Muscle of back (tissue), 13 donors: ENCODE measurements around the gene TTYH3. TPM values are rescaled to one million over a fixed set of nuclear protein-coding genes. Genes with fewer than 3 reads are reported as not detected.
"Not testable (repeated sequence)": the region's sequence is repeated elsewhere in the genome, so short reads cannot be mapped to it uniquely, and the experiment has no call there.

Experiments used
- DNase-seq, 3 donors: peaks; one replicate each; pipeline versions ENCODE4 v3.0.0 to v3.0.0-alpha.2; 2013
- long read RNA-seq, 9 donors: transcript quantifications; one replicate each; lab custom pipeline, GENCODE V29; 2026
- polyA plus RNA-seq, 10 donors: library from polyadenylated mRNA; unstranded; fragments of 120-200 nt; gene quantifications; one replicate each; pipeline ENCODE4 v1.2.1, GENCODE V29; 2013; ENCODE audit not compliant: insufficient read length in 10 of 10

The TTYH3 gene, protein sequence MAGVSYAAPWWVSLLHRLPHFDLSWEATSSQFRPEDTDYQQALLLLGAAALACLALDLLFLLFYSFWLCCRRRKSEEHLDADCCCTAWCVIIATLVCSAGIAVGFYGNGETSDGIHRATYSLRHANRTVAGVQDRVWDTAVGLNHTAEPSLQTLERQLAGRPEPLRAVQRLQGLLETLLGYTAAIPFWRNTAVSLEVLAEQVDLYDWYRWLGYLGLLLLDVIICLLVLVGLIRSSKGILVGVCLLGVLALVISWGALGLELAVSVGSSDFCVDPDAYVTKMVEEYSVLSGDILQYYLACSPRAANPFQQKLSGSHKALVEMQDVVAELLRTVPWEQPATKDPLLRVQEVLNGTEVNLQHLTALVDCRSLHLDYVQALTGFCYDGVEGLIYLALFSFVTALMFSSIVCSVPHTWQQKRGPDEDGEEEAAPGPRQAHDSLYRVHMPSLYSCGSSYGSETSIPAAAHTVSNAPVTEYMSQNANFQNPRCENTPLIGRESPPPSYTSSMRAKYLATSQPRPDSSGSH
- polyA plus RNA-seq = 100 to 1,000 TPM in 2 of 10 donors, 10 to 100 TPM in 8; 61.1 to 129 (median 82.9) TPM
- long read RNA-seq, donor 1, full-length matches to known transcripts = 13 of 18 reads
- long read RNA-seq, donor 1, partial matches to known transcripts = 5 of 18 reads
- long read RNA-seq, donor 1, other reads (novel, unspliced or antisense) = 0 of 18 reads
- long read RNA-seq, donor 2, full-length matches to known transcripts = 7 of 7 reads
- long read RNA-seq, donor 2, partial matches to known transcripts = 0 of 7 reads
- long read RNA-seq, donor 2, other reads (novel, unspliced or antisense) = 0 of 7 reads
- long read RNA-seq, donor 3 = 0 reads
- long read RNA-seq, donor 4, full-length matches to known transcripts = 12 of 18 reads
- long read RNA-seq, donor 4, partial matches to known transcripts = 6 of 18 reads
- long read RNA-seq, donor 4, other reads (novel, unspliced or antisense) = 0 of 18 reads
- long read RNA-seq, donor 5, full-length matches to known transcripts = 6 of 86 reads
- long read RNA-seq, donor 5, partial matches to known transcripts = 80 of 86 reads
- long read RNA-seq, donor 5, other reads (novel, unspliced or antisense) = 0 of 86 reads
- long read RNA-seq, donor 6, full-length matches to known transcripts = 12 of 28 reads
- long read RNA-seq, donor 6, partial matches to known transcripts = 16 of 28 reads
- long read RNA-seq, donor 6, other reads (novel, unspliced or antisense) = 0 of 28 reads
- long read RNA-seq, donor 7, full-length matches to known transcripts = 19 of 48 reads
- long read RNA-seq, donor 7, partial matches to known transcripts = 29 of 48 reads
- long read RNA-seq, donor 7, other reads (novel, unspliced or antisense) = 0 of 48 reads
- long read RNA-seq, donor 8, full-length matches to known transcripts = 11 of 11 reads
- long read RNA-seq, donor 8, partial matches to known transcripts = 0 of 11 reads
- long read RNA-seq, donor 8, other reads (novel, unspliced or antisense) = 0 of 11 reads
- long read RNA-seq, donor 9, full-length matches to known transcripts = 2 of 2 reads
- long read RNA-seq, donor 9, partial matches to known transcripts = 0 of 2 reads
- long read RNA-seq, donor 9, other reads (novel, unspliced or antisense) = 0 of 2 reads

DNA sequence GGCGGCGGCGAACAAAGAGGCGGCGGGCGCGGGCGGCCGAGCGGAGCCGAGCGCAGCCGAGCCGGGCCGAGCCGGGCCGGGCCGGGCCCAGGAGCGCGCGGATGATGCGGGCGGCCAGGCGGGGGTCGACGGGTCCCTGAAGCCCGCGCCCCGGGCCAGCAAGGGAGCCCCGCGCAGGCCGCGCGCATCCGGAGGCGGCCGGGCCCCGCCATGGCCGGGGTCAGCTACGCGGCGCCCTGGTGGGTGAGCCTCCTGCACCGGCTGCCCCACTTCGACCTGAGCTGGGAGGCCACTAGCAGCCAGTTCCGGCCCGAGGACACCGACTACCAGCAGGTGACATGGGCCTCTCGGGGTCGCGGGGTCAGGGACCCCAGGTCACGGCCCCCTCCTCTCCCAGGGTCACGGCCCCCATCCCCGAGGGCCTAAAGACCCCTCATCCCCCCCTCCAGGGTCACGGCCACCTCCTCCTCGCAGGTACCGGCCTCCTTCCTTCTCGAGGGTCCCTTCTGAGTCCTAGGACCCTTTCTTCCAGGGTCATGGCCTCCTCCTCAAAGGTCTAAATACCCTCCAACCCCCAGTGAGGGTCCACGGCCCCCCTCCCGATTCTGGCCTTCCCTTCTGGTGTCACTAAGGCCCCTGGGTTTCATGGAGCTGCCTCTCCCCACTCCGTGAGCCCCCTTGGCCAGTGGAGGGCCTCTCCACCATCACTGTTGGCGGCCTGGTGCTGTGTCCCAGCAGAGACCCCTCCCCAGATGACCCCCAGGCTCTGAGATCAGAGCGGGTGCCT, at the start of gene TTYH3:
Gene TTYH3 (plus strand): TSS at position 41 of the 787 bp plus-strand sequence. CDS start 170 bp downstream, at position 211.
- DNase-seq = no peak

DNA sequence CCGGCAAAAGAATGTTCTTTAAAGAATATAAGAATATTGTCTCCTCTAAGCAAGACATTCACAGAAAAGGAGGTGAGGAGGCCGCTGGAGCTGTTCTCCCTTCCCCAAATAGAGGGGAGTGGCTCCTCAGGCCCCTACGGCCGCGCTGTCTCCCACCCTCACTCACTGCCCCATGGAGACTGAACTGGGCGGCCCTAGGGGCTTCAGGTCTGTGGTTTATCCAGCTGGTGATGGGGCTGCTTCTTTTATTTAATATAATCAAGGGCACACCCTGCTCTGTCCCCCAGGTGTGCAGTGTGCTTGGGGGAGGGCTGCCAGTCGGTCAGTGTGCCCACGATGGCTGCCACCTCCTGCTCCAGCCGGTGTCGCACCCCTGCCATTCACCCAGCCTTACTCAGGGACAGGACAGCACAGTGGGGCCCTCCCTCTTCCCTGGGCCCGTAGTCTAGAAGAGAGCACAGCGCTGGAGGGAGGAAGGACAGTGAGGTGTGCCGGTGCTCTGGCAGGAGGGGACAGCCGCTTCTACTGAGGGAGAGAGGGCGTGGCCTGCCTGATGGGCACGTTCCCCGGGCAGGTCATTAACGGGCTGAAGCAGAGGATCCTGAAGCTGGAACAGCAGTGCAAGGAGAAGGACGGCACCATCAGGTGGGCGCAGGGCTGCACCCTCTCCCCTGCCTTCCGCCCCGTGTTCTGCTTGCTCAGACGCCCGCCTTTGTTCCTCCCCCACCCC, 49.6 kb upstream of the TTYH3 start:
- DNase-seq = no peak

DNA sequence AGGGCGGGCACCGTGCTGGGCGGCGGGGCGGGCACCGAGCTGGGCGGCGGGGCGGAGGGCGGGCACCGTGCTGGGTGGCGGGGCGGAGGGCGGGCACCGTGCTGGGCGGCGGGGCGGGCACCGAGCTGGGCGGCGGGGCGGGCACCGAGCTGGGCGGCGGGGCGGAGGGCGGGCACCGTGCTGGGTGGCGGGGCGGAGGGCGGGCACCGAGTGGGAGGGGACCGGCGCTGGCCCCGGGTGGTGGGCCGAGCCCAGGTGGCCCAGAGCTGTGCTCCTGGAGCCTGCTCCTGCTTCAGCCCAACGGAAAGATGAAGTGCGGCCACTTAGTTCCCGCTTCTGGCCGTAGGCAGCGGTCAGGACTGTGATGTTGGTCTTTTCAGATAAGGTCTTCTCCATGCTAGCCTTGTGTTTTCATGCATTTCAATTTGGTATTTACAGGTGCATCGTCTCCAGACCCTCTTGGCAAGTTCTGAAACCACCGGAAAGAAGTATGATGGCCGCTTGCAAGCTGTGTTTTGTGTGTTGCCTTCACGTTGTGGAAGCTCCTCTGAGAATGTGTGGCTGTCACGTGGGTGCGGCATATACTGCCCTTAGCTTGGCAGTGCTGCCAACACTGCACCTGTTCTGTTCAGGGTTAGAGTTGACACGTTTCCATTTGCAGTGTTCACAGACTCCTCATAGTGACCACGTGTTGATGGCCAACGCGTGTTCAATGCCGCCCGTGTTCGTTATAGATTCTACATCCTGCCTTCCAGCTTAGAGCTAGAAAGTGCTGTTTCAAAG, 47.8 kb upstream of the TTYH3 start:
- DNase-seq = peak in 1 of 3 donors; percentile 29

DNA sequence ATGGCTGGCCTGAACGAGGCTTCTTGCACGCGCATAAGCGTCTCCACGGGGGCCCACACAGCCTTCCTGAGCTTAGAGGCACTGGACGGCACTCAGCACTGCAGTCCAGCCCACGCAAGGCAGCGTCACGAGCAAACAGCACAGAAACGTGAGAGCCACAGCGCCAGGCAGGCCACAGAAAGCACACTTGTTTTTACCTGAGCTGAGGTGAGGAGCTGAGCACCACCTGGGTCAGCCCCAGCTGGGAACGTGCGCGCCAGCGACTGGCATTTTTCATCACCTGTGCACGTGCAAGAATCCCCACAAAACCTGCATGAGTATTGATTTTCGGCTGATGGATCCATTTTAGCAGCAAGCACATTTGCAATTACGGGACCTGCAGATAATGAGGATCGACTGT, 46.3 kb upstream of the TTYH3 start:
- DNase-seq = no peak

DNA sequence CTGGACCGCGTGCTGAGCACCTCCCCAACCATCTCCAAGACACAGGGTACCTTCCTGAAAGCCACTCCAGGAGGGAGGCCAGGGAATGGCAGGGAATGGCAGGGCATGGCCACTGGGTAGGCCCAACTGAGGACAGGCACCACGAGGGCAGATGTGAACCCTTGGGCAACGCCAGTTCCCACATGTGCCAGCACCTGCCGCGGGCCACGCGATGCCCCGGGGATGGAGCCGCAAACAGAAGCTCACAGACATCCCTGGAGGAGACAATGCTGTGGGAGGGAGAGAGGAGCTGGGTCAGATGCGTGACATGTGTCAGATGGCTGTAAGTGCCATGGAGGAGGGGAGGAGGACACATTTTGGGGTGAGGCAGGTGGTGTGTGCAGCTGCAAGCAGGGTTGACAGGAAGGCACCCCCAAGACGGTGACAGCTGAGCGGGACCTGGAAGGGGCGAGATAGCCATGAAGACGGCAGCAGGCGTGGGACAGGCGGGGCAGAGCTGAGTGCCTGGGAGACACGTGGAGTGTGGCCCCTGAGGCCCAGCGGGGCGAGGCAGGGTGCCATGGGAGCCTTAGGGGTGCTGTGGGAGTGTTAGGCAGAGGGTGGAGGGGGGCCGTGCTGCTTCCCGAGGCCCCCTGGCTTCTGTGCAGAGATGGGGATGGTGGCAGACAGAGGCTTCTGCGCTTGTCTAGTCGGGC, 45.3 kb upstream of the TTYH3 start:
- no peak for DNase-seq

DNA sequence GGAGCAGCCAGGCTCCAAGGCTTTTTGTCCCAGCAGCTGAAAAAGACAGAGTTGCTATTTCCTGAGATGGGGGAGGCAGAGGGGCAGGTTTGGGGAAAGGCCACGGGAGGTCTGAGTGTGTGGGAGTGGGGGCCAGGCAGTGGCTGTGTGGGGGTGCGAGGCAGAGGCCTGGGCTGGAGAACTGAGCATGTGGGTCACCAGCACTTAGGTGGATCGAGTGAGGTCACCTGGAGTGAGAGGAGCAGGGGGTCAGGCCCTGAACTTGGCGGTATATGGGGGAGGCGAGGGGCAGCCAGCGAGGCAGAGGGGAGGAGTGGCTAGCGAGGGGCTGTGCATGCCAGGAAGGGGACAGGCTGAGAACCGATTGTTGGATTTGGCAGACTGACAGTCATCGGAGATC, 44.7 kb upstream of the TTYH3 start:
- no peak for DNase-seq

DNA sequence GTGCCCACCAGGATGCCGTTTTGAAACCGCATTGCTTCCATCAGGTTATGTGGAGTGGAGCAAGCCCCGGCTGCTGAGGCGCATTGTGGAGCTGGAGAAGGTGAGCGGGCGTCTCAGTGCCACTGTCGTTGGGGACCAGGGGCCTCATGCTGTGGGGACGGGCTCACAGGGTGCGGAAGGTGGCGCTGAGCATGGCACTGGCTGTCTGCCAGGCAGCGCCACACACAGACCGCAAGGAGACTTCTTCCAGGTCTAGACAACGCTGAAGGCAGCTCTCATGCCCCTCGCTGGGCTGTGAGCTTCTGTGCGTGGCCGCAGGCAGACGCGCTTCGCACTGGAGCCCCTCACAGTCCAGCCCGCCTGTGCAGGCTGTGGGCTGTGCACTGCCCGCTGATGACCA, 44.0 kb upstream of the TTYH3 start:
- DNase-seq = no peak

DNA sequence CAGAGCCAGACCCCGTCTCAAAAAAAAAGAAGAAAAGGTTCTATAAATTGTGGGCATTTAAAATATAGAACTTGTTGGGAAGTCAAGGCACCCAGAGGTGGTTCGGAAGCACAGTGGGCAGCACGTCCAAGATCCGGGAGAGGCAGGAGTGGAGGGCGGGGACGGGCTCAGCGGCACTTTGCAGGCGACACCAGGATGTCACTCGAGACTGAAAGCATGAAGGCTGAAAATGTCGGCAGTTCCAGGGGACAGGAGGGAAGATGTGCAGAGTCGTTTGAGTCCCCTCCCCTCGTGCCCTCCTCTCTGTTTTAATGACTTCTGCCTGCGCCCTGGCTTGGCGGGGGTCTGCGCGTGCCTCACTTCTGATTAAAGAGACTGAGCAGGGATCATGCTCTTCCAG, 42.4 kb upstream of the TTYH3 start:
- no peak for DNase-seq

DNA sequence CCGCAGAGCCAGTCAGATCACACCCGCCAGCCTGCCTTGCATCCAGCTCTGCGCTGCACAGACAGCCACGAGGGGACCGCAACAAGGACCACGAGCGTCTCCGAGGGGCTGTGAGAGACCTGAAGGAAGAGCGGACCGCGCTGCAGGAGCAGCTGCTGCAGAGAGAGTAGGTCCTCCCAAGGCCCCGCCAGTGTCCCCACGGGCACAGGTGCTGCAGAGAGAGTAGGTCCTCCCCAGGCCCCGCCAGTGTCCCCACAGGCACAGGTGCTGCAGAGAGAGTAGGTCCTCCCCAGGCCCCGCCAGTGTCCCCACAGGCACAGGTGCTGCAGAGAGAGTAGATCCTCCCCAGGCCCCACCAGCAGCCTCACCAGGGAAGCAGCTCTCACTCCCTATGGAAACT, 41.8 kb upstream of the TTYH3 start:
- not testable (repeated sequence) for DNase-seq

DNA sequence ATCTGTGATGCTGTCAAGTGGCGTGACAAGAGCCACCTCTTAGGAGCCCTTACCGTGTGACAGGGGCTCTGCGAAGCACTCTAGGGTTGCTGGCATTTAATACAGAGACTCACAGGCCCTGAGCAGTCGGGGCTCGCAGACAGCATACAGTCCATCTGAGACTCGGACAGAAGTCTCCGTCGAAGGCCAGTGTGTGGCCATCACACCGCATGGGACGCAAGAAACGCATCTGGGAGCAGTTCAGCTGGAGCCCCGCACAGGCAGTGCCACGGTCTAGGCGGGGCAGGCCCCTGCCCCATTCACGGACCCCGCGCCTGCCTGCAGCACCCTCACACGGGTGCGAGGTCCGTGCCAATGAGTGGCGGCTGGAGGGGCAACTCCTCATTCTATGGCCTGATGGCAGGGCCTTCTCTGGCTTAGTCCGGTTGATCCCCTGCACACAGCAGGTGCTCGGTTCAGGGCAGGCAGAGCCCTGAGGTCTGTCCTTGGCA, 39.4 kb upstream of the TTYH3 start:
- DNase-seq = no peak

DNA sequence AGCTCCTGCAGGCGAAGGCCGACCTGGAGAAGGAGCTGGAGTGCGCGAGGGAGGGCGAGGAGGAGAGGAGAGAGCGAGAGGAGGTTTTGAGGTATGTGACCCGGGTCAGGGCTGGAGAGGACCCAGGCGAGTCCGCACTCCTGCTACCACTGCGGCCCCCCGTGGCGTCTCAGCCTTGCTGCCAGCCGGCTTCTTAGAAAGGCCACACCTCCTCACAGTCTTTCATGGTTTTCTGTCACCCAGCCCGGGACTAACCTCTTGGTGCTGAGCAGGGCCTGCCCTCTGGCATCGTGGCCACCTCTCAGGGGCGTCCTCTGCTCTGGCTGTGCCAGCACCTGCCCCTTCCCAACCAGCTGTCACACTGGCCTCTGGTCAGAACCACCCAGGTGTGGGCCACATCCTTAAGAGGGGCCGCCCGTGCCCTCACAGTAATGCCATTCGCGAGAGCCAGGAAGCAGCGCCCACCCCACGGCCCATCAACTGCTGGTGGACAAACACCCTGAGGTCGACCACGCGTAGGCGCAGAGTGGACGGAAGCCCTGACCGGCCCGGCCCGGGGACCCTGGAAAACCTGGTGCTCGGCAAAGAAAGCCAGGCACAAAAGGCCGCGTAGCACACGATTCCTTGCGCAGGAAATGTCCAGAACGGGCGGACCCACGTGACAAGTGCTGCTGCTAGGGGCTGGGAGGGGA, 38.6 kb upstream of the TTYH3 start:
- DNase-seq = no peak

DNA sequence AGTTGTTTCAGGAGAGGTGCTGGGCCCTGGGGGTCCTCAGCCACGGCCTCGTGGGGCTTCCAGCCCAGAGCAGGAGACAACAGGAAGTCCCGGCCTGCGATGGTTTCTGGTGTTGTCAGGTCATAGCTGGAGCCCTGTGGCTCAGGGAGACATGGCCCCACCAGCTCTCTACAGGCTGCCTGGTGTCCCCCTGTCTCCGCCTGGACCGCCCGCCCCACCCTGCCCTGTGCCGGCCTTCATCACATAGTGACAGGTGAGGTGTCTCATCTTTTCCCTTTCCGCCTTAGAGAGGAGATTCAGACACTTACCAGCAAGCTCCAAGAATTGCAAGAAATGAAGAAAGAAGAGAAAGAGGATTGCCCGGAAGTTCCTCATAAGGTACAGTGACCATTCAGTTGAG, 37.2 kb upstream of the TTYH3 start:
- no peak for DNase-seq

DNA sequence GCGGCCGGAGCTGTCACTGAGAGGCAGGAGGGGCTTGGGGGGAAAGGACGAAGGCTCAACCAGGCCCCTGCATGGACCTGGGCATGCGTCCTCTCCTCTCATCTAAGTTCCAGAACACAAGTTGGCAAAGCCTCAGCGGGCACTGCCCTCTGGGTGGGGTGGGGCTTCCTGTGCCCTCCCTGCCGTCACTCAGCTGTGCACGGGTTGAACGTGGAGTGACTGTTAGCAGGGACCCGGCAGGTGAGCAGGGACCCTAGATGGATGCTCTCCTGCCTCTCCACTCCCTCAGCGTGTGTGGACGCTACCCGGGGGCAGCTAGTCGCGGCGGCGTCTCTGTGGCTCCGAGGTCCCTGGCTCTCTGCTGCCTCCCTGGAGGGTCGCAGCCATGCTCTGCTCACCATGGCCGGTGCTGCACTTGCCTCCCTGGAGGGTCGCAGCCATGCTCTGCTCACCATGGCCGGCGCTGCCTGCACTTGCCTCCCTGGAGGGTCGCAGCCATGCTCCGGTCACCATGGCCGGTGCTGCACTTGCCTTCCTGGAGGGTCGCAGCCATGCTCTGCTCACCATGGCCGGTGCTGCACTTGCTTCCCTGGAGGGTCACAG, 36.4 kb upstream of the TTYH3 start:
- no peak for DNase-seq

DNA sequence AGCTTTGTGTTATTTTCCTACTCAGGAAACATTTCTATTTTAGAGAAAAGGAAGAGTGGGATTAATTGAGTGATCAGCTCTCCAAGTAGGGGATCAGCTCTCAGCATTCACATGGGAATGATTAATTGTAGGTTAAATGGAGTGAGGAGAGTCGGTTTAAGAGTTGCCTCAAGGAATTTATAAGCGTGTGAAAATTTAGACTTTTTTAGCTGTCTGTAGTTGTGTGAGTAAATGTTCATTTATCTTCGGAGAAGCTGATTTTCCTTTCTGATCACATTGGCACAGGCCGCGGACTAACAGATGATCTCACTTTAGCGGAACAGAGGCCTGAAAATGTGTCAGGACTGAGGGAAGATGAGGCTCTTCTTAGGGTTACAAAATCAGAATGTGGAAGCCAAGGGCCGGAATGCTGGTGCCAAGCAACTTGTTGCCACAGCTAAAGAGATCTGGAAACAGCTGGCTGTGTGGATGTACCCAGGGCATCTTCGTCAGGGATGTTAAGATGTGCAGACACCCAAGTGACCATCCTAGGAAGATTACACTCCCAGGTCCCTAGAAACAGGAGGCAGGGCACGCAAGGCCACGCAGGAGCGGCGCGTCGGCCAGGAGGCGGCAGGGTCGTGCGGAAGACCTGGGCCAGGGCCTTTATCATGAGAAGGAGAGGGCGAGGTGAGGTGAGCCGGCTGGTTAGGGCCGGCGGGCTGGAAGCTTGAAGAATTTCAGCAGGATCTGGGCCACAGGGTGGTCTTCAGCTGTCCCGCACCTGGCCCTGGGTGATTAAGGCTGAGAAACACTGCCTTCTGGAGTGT, 35.1 kb upstream of the TTYH3 start:
- no peak for DNase-seq

DNA sequence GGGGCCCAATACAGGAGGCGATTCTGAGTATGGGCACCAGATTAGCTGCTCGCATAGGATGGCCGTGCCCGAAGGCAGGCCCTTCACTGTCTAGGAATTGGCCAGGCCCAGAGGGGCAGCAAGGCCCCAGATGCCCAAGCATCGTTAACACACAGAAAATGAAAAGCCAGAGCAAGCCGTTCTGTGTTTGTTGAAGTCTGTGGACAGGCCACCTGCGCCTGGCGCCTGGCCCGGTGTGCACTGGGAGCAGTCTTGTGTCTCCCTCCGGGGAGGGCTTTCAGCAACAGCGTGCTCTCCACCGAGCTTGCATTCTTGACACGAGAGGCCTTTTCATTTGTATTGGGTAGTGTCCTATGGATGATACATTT, 34.5 kb upstream of the TTYH3 start:
- peak in 1 of 3 donors; percentile 76 for DNase-seq
